DOHH2 (cell line): Measurements from ENCODE around the gene GINS3.

Experiments
- H3F3A ChIP-seq: fragments of 200-600 bp; sonication (generic), shearing (Covaris generic); 2 replicates; pipeline ENCODE4 v1.6.0; 2016; ENCODE audit warnings: antibody characterized with exemption, mild to moderate bottlenecking; ENCODE audit not compliant: control insufficient read depth, insufficient read depth
- H3K27ac ChIP-seq: fragments of 200-600 bp; sonication (generic); 2 replicates; pipeline ENCODE4 v1.5.1; 2014; ENCODE audit warnings: low read depth, mild to moderate bottlenecking, low read length, moderate library complexity
- H3K27me3 ChIP-seq: fragments of 200-600 bp; sonication (generic); 2 replicates; pipeline ENCODE4 v1.6.1; 2014; ENCODE audit warnings: mild to moderate bottlenecking, low read length, mixed read lengths; ENCODE audit not compliant: control insufficient read depth
- H3K36me3 ChIP-seq: fragments of 200-600 bp; sonication (generic); 2 replicates; pipeline ENCODE4 v1.6.1; 2014; ENCODE audit warnings: mild to moderate bottlenecking, low read length, moderate library complexity, mixed read lengths; ENCODE audit not compliant: control insufficient read depth
- H3K4me1 ChIP-seq: fragments of 200-600 bp; sonication (generic); 2 replicates; pipeline ENCODE4 v1.6.1; 2014; ENCODE audit warnings: mild to moderate bottlenecking, low read length, mixed read lengths; ENCODE audit not compliant: control insufficient read depth
- H3K4me2 ChIP-seq: fragments of 200-600 bp; sonication (generic); 2 replicates; pipeline ENCODE4 v1.6.0; 2014; ENCODE audit warnings: mild to moderate bottlenecking, low read length, moderate library complexity
- H3K4me3 ChIP-seq: fragments of 200-600 bp; sonication (generic); 2 replicates; pipeline ENCODE4 v1.5.1; 2014; ENCODE audit warnings: mild to moderate bottlenecking, low read length, mixed read lengths
- H3K79me2 ChIP-seq: fragments of 200-600 bp; sonication (generic); 2 replicates; pipeline ENCODE4 v1.6.1; 2014; ENCODE audit warnings: mild to moderate bottlenecking, low read length, mixed read lengths; ENCODE audit not compliant: control insufficient read depth
- H3K9me2 ChIP-seq: fragments of 200-600 bp; sonication (generic); replicated peaks from 2 replicates; pipeline ENCODE4 v1.6.1; 2014; ENCODE audit warnings: mild to moderate bottlenecking, low read length, mixed read lengths; ENCODE audit not compliant: control insufficient read depth
- H3K9me3 ChIP-seq: fragments of 200-600 bp; sonication (generic); 2 replicates; pipeline ENCODE4 v1.6.1; 2014; ENCODE audit warnings: antibody characterized with exemption, low read length, mixed read lengths; ENCODE audit not compliant: control insufficient read depth, insufficient read depth
- H4K20me1 ChIP-seq: fragments of 200-600 bp; sonication (generic); 2 replicates; pipeline ENCODE4 v1.6.0; 2014; ENCODE audit warnings: low read depth, mild to moderate bottlenecking, antibody characterized with exemption, low read length, moderate library complexity; ENCODE audit not compliant: control insufficient read depth, insufficient read depth
- EZH2phosphoT487 ChIP-seq: fragments of 200-600 bp; sonication (generic); IDR thresholded peaks from 2 replicates; pipeline ENCODE4 v1.6.1; 2017; ENCODE audit warnings: borderline replicate concordance, mild to moderate bottlenecking, antibody characterized with exemption, low read length, moderate library complexity, mixed read lengths
- TF ChIP-seq, protein P1 (sequence below): fragments of 200-600 bp; sonication (generic); IDR thresholded peaks from one replicate; pipeline ENCODE4 v1.5.1; 2014; ENCODE audit warnings: antibody characterized with exemption, mild to moderate bottlenecking, low read depth, low read length; ENCODE audit not compliant: poor library complexity, severe bottlenecking

The GINS3 gene

DNA sequence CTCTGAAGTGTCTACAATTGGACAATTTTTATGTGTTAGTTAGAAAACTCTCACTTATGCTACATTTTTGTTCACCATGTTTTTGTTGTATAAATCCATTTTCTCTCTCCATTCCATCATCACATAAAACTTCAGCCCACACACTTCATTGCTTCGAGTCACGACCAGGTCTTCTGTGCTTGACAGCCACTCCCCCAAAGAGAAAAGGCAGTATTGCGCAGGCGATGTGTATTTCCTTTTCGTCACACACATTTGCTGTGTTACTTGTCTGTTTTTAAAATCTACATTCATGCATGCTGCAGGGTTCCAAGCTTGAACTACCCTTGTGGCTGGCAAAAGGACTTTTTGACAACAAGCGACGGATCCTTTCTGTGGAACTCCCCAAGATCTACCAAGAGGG, 10.5 kb downstream of the GINS3 start:
- Histone ChIP-seq H3K4me2 (no peak overlapping the region), H3K9me3 (peaks cover 5% of the 10 kb centered on the region; the same call in 1 of the 2 replicates), H4K20me1 (no peaks in the 10 kb centered on the region), H3K4me1 (no peaks in the 10 kb centered on the region), H3K36me3 (peaks cover 71% of the 10 kb centered on the region), H3F3A (no peaks in the 10 kb centered on the region; the same call in 1 of the 2 replicates), H3K4me3 (no peak overlapping the region), H3K9me2 (no peaks in the 10 kb centered on the region), H3K27ac (no peak overlapping the region), H3K27me3 (no peaks in the 10 kb centered on the region), H3K79me2 (peaks cover 42% of the 10 kb centered on the region)
- TF ChIP-seq EZH2phosphoT487 = no peak
- TF ChIP-seq, protein P1, sequence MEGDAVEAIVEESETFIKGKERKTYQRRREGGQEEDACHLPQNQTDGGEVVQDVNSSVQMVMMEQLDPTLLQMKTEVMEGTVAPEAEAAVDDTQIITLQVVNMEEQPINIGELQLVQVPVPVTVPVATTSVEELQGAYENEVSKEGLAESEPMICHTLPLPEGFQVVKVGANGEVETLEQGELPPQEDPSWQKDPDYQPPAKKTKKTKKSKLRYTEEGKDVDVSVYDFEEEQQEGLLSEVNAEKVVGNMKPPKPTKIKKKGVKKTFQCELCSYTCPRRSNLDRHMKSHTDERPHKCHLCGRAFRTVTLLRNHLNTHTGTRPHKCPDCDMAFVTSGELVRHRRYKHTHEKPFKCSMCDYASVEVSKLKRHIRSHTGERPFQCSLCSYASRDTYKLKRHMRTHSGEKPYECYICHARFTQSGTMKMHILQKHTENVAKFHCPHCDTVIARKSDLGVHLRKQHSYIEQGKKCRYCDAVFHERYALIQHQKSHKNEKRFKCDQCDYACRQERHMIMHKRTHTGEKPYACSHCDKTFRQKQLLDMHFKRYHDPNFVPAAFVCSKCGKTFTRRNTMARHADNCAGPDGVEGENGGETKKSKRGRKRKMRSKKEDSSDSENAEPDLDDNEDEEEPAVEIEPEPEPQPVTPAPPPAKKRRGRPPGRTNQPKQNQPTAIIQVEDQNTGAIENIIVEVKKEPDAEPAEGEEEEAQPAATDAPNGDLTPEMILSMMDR = no peak

GRCh38 chr16:58409316-58409973, 17.2 kb downstream of the GINS3 start:
- H4K20me1 ChIP-seq = no peaks in the 10 kb centered on the region
- H3K27me3 ChIP-seq = no peaks in the 10 kb centered on the region
- peaks cover 17% of the 10 kb centered on the region for H3K36me3 ChIP-seq
- H3K4me1 ChIP-seq = peaks cover 33% of the 10 kb centered on the region
- no peak for TF ChIP-seq EZH2phosphoT487
- TF ChIP-seq, protein P1 = no peak
- no peaks in the 10 kb centered on the region for H3K9me3 ChIP-seq
- peaks cover 8% of the 10 kb centered on the region for H3F3A ChIP-seq
- H3K4me2 ChIP-seq = no peak overlapping the region
- no peak overlapping the region for H3K4me3 ChIP-seq
- H3K79me2 ChIP-seq = no peaks in the 10 kb centered on the region
- no peak overlapping the region for H3K27ac ChIP-seq
- H3K9me2 ChIP-seq = no peaks in the 10 kb centered on the region

- H3K36me3 ChIP-seq = no peaks in the 10 kb centered on the region; the same call in 1 of the 2 replicates
- no peaks in the 10 kb centered on the region for H3K9me3 ChIP-seq
- no peak overlapping the region for H3K27ac ChIP-seq
- peaks cover 10% of the 10 kb centered on the region for H3F3A ChIP-seq
- H3K4me1 ChIP-seq = peaks cover 46% of the 10 kb centered on the region
- H4K20me1 ChIP-seq = no peaks in the 10 kb centered on the region
- no peak overlapping the region for H3K4me3 ChIP-seq
- H3K4me2 ChIP-seq = no peak overlapping the region
- H3K9me2 ChIP-seq = no peaks in the 10 kb centered on the region
- no peaks in the 10 kb centered on the region for H3K79me2 ChIP-seq
- no peaks in the 10 kb centered on the region for H3K27me3 ChIP-seq
- no peak for TF ChIP-seq EZH2phosphoT487
- TF ChIP-seq, protein P1 = no peak
Measured at GRCh38 chr16:58411336-58411735, 19.1 kb downstream of the GINS3 start.
